K562 (cell line): Measurements from ENCODE around the gene TSKS. TPM values are rescaled to one million over a fixed set of nuclear protein-coding genes. Genes with fewer than 3 reads are reported as not detected.

Experiments
- EP300 ChIP-seq: IDR thresholded peaks from 2 replicates; pipeline ENCODE4 v1.6.1; 2012; ENCODE audit warnings: low read length, improper control_type of control experiment
- FOXO4 ChIP-seq: fragments of 450-650 bp; formaldehyde crosslinking; IDR thresholded peaks from 2 replicates; pipeline ENCODE4 v1.4.0; 2020; ENCODE audit warnings: mild to moderate bottlenecking, moderate library complexity
- MEF2D ChIP-seq: conservative IDR thresholded peaks from 2 replicates; pipeline ENCODE4 v1.6.1; 2016; ENCODE audit warnings: low read depth, missing genetic modification characterization, missing compliant biosample characterization
- POLR2B ChIP-seq: fragments of 450-650 bp; IDR thresholded peaks from 2 replicates; pipeline ENCODE4 v1.6.1; 2018; ENCODE audit warnings: low read depth; ENCODE audit not compliant: partially characterized antibody
- PRPF4 ChIP-seq: fragments of 200-400 bp; formaldehyde crosslinking; IDR thresholded peaks from one replicate; pipeline ENCODE4 v1.6.1; 2017; ENCODE audit warnings: low read length, low read depth, mild to moderate bottlenecking; ENCODE audit not compliant: insufficient read depth, poor library complexity, severe bottlenecking
- SMAD1 ChIP-seq: fragments of 150-350 bp; IDR thresholded peaks from 2 replicates; pipeline ENCODE4 v1.6.1; 2014; ENCODE audit warnings: low read length, low read depth; ENCODE audit not compliant: partially characterized antibody
- TCF7 ChIP-seq: sonication (generic); IDR thresholded peaks from 2 replicates; pipeline ENCODE4 v1.6.1; 2016; ENCODE audit warnings: antibody characterized with exemption, borderline replicate concordance
- VEZF1 ChIP-seq: fragments of 200-800 bp; sonication (Bioruptor generic); IDR thresholded peaks from 2 replicates; pipeline ENCODE4 v1.6.1; 2017; ENCODE audit warnings: missing genetic modification characterization, missing compliant biosample characterization
- ZFP36 ChIP-seq: fragments of 150-350 bp; IDR thresholded peaks from 2 replicates; pipeline ENCODE4 v1.6.1; 2018; ENCODE audit warnings: low read length, low read depth; ENCODE audit not compliant: partially characterized antibody
- ZNF668 ChIP-seq: fragments of 250-450 bp; sonication (Bioruptor Pico); IDR thresholded peaks from 2 replicates; pipeline ENCODE4 v1.8.0; 2022; ENCODE audit warnings: mild to moderate bottlenecking, inconsistent platforms
- polyA plus RNA-seq, 8 experiments: library from polyadenylated mRNA; depleted of rRNA in 4 of 8; stranded (reverse) in 5 of 8; unstranded in 3 of 8; fragments of >200 nt; fragmentation: Nextera tagmentation in 2 of 8; fragmentation: Illumina TruSeq in 1 of 8; extraction: Ambion mirVana in 2 of 8; extraction: Trizol in 1 of 8; gene quantifications; 2 replicates each; pipeline versions ENCODE4 v1.2.1 to v1.2.3, GENCODE V29; 2011 to 2014; ENCODE audit warnings: inconsistent platforms in 1 of 8, missing spikeins in 1 of 8
- total RNA-seq, 7 experiments: library from RNA; depleted of rRNA in 6 of 7; stranded (reverse); fragments of >200 nt in 6 of 7; fragmentation: Illumina TruSeq in 2 of 7; extraction: Trizol in 2 of 7; gene quantifications; 2 replicates each; pipeline versions ENCODE4 v1.2.1 to v1.2.3, GENCODE V29; 2011 to 2021; ENCODE audit warnings: low replicate concordance in 1 of 7
- TF ChIP-seq, protein P1 (sequence below), 2 experiments: fragments of 450-650 bp; IDR thresholded peaks; 2 replicates each; pipeline ENCODE4 v1.6.1; 2016; ENCODE audit warnings: mild to moderate bottlenecking in 2 of 2, borderline replicate concordance in 1 of 2, low read depth in 1 of 2, moderate library complexity in 1 of 2
- TF ChIP-seq, protein P2 (sequence below): sonication (generic); formaldehyde crosslinking; IDR thresholded peaks from 2 replicates; pipeline ENCODE4 v1.9.0; 2022; ENCODE audit warnings: mild to moderate bottlenecking, missing genetic modification reagents

The TSKS gene
- total and polyA plus RNA-seq, 9 of the 15 experiments (the other 6 are each of a cell fraction or from before 2014, with no cell fraction given), result 0.14 to 4.5 (median 0.80) TPM

GRCh38 chr19:49749055-49749716 is 13.9 kb downstream of the TSKS start (continued):
- TF ChIP-seq, protein P1, sequence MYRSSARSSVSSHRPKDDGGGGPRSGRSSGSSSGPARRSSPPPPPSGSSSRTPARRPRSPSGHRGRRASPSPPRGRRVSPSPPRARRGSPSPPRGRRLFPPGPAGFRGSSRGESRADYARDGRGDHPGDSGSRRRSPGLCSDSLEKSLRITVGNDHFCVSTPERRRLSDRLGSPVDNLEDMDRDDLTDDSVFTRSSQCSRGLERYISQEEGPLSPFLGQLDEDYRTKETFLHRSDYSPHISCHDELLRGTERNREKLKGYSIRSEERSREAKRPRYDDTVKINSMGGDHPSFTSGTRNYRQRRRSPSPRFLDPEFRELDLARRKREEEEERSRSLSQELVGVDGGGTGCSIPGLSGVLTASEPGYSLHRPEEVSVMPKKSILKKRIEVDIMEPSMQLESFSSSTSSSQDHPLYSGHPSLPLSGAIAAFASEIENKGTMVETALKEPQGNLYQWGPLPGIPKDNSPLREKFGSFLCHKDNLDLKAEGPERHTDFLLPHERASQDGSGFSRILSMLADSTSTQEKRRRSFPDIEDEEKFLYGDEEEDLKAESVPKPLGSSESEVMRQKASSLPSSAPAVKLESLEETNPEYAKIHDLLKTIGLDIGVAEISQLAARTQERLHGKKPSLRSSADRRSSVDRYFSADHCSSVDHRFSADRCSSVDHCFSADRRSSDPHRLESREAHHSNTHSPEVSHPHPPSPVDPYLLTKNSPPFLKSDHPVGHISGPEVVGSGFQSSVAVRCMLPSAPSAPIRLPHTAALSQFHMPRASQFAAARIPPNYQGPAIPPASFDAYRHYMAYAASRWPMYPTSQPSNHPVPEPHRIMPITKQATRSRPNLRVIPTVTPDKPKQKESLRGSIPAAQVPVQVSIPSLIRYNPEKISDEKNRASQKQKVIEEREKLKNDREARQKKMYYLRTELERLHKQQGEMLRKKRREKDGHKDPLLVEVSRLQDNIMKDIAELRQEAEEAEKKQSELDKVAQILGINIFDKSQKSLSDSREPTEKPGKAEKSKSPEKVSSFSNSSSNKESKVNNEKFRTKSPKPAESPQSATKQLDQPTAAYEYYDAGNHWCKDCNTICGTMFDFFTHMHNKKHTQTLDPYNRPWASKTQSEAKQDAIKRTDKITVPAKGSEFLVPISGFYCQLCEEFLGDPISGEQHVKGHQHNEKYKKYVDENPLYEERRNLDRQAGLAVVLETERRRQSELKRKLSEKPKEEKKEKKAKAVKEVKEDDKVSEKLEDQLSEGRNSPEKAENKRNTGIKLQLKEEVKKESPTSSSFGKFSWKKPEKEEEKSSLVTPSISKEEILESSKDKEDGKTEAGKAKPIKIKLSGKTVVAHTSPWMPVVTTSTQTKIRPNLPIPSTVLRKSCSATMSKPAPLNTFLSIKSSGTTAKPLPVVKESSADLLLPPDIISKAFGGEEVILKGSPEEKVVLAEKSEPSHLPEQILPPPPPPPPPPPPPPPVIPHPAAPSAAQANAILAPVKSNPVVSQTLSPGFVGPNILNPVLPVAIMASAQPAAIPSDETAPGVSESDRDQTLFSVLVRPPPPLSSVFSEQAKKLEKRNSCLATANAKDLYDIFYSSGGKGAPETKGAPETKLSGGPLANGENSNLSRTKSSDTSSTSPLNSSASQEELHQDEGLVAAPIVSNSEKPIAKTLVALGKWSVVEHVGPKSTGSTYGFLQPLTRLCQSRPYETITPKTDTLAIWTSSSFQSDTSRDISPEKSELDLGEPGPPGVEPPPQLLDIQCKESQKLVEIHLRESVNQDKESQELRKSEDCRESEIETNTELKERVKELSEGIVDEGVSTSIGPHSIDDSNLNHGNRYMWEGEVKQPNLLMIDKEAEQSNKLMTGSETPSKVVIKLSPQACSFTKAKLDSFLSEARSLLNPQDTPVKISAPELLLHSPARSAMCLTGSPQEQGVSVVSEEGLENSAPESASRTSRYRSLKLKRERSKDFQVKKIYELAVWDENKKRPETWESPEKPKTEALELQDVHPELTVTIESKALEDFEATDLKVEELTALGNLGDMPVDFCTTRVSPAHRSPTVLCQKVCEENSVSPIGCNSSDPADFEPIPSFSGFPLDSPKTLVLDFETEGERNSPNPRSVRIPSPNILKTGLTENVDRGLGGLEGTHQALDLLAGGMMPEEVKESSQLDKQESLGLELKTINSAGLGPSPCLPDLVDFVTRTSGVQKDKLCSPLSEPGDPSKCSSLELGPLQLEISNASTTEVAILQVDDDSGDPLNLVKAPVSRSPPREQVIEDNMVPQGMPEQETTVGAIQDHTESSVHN (IDR thresholded peaks at IDR 0.05; ENCODE audit: borderline replicate concordance in 1 of 2, low read depth in 1 of 2), result no peak
- no peak for TF ChIP-seq SMAD1
- TF ChIP-seq MEF2D, result no peak
- TF ChIP-seq ZFP36, result no peak
- TF ChIP-seq TCF7, result no peak
- no peak for TF ChIP-seq EP300
- TF ChIP-seq FOXO4 (CRISPR knock-in tag), result no peak
- TF ChIP-seq PRPF4, result no peak
- TF ChIP-seq, protein P2, sequence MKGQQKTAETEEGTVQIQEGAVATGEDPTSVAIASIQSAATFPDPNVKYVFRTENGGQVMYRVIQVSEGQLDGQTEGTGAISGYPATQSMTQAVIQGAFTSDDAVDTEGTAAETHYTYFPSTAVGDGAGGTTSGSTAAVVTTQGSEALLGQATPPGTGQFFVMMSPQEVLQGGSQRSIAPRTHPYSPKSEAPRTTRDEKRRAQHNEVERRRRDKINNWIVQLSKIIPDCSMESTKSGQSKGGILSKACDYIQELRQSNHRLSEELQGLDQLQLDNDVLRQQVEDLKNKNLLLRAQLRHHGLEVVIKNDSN, result peak; percentile 97
- TF ChIP-seq ZNF668, result no peak
- TF ChIP-seq POLR2B, result no peak
- TF ChIP-seq VEZF1 (CRISPR knock-in tag), result no peak
